ENCODE measurements around the gene ETFA.

The ETFA gene

DNA sequence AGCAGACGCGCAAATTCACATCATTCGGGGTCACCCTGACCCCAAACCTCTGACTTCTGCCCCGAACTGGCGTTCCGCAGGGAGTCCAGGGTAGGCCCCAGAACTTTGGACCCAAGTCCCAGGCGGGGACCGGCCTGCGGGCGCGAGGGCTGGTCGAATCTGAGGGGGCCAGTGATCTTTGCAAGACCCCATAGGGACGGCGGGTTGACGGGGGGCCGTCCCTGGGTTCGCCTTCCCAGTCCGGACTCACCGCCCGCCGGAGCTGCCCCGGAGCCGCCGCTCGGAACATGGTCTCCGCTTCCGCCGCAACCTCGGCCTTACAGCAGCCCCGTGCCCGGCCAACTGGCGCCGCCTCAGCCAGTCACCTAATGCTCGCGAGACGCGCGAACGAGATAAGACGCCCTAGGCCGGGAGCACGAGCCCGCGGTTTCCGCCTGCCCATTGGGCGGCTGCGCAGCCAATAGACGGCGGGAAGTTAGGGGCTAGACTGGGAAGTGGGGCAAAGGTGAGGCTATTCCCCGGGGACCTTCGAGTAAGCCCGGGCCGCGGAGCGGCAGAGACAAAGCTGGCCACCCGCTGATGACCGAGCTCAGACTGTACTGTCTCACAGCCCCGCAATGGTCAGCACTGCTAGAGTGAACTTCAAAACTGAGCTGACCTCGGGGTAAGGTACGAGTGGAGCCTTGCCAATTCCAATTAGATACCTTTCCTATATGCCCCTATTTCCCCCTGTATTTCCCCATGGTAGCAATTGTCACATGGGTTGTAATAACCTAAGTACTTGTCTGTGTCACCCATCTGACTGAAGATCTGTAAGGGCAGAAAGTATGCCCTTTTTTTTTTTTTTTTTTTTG, at the start of gene ETFA:
Gene ETFA (minus strand): TSS at position 370 of the 854 bp plus-strand sequence. CDS start 81 bp downstream, at position 289.
- peak; percentile 96 for DNase-seq

DNA sequence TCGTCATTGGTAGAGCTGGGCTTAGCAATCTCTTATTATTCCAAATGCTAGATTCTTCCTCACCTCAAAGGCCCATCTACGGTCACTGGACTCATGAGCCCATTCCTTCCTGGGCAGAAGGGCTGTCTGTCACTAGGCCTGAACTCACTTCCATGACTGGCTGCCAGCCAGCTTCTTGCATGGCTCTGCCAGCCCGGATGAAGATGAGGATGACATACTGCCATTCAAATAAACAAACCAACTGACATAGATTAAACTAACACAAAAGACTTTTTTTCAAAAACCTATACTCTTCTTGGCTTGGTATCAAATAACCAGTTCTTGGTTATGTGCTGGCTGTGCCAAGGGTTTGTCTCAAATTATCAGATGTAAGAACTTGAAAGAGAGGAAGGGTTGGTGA, 49.1 kb upstream of the ETFA start:
- DNase-seq, result no peak

DNA sequence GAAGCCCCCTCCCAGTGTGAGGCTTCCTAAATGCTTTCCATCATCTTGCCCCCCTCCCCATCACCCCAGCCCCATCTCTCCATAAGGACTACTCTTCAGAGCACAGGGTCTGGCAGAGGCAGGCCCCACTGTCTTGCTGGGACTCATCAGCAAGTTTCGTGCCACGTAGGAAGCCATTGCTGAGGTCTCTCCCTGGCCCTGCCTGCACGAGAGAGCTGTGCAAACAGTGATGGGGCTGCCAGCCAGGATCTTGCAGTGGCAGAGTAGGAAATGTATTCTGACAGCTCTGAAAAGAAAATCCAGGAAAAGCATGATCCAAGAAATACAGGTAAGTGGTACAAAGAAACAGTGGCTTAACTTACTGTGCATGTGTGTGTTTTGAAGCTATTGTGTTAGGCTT, 47.9 kb upstream of the ETFA start:
- DNase-seq, result no peak

DNA sequence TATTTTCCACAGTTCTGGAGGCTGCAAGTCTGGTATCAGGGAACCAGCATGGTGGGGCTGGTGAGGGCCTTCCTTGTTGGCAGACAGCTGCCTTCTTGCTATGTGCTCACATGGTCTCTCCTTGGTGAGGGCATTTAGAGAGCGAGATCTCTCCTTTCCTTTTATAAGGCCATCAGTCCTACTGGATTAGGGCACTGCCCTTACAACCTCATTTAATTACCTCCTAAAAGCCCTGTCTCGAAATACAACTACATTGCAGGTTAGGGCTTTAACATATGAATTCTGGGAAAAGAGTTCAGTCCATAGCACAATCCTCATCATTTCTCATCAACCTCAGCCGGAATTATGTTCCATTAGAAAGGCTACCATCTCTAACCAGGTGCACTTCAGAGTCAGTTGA, 47.2 kb upstream of the ETFA start:
- no peak for DNase-seq

DNA sequence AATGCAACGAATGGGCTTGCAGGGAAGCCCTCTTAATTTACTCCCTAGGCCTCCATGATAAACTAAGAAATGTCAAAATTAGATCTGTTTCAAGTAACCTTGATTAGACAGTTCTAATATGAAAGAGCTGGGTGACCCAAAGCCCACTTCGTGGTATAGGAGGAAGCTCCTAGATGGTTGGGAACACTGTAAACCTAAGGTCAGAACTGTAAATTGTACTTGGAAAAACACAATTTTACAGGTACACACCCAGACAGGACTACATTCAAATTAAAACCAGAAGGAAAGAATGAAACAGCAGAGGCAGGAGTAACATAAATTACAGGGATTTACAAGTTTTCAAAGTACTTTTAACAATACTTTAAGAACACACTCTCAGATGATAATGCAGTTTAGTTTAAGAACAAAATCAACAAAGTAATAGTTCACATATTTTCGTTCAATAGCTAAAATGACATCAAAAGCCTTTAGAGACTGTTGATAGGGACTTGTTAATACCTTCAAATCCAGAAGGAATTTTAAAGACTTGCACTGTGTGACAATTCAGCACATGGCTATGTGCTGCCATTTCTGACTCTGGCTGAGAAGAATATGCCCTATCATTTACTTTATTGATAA, 43.7 kb upstream of the ETFA start:
- DNase-seq, result no peak

DNA sequence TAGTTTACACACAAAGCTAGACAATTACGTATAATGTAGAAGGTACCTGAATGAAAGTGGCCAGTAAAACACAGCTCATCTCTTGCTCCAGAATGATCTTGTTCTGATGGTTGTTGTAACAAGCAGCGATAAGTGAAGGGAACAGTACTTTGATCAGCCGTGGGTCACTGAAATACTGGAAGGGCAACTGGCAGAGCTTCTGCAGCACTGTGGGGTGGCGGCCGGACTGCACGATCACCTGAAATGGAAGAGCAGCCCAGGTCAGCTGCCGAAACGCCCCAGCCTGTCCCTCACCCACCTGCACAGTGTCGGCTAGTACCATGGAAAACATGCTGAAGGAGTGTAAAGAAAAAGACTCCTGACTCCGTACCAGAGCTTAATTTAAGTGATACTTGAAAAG, 42.6 kb upstream of the ETFA start:
- DNase-seq, result no peak

DNA sequence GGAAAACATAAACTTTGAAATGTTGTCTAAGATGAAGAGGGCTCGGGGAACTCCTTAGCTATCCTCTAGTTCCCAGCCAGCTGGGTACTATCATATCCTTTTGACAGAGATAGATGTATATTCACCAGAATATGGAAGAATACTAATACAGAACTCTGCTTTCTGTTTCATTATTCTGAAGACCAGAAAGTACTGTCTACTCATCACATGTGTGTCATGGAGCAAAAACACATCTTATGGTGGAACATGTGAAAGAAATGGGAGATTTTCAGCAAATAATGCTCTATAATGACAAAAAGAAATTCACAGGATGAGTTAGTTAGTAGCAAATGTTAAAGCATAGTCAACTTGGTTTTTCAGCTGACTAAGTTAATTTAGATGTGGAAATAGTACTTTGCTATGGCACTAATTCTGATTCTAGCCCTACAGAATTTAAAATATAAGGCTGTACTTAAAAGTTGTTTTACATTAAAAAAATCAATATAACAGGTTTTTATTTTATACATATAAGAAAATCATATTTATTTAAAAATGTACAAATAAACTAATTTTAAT, 41.8 kb upstream of the ETFA start:
- no peak for DNase-seq

DNA sequence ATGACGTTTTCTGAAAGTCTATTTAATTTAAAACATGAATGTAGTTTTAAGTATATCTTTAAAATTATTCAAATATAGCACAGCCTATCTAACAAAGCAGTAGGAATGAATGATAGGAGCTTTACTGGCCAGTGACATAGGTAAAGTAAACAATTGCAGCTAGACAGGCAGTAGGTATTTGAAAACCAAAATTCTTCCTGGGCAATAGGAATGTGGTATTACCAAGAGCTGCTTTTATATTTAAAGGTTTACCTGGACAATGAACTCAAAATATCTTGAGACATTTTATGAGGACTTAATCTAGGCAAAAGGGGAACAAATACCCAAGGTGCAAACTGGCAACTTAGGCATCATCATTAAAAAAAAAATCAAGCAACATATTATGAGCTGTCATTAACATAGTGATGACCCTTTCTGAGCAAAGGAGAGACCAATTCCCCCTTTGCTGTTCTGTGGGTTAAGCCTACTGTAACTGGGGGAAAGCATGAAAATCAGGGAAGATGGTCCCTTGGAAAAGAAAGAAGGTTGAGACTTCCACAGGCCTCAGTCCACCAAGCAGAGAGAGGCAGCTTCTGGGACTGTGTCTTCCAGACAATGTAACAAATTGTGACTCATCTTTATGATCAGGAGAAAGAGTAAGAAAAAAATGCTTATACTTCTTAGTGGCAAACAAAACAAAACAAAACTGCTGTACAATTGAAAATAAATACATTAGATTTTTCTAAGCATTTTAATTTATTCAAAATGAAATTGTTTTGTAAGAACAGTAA, 38.2 kb upstream of the ETFA start:
- no peak for DNase-seq

DNA sequence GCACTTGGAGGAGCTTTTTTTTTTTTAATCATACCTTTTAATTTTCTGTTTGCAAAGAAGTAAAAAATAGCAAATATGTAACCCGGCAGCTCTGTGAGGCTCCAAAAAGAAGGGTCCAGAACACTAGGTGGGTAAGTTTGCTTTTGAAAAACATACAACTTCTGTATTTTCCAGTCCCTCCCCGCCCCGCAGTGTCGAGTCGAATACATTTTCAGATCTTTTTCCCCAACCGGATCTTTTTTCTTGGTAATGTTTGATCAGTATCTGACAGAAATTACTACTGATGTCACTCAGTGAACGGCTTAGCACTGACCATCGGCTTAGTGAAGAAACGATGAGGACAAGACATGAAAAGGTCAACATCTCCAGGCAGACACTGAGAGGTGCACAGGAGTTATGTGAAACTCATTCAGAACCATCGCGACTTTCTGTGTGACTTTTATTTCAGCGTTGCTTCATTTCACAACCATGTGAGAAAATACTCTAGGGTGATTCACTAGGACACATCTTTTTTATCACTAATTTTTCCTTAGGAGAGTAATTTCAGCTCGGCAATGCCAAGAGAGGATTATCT, 36.3 kb upstream of the ETFA start:
- no peak for DNase-seq

DNA sequence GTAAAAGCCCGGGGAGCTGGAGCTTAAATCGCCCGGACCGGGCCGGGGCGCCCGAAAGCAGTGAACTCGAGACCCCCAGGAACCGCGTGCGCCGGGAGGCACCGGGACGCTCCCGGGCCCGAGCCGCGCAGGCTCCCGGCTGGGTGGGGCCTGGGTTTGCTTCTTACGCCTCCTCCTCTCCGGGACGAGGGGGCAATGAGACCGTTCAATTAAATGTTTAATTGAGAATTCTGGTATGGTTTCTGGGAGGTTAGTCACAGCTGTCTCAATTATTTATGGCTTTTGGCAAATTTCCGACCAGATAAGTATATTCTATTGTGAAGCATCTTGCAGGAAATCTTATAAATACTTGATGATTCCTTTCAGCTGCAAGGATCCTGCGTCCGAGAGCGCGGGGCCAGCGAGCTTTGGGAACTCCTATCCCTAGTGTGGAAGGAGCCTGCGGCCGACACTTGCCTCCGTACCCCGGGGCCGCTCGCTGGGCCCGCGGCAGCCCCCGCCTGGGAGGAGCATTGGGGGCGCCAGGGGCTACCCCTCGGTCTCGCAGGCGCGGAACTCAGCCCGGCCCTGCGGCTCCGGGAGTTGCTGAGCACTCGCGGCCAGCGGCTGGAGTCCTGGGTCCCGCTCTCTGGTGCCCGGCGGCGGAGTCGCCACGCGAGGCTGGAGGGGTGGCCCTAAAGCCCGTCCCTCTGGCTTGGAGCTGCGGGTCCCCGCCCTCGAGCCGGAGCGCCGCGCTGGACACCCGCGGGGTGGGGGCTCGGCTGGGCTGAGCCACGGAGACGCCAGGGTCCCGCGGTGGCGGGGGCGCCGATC, 35.6 kb upstream of the ETFA start:
- DNase-seq, result no peak

DNA sequence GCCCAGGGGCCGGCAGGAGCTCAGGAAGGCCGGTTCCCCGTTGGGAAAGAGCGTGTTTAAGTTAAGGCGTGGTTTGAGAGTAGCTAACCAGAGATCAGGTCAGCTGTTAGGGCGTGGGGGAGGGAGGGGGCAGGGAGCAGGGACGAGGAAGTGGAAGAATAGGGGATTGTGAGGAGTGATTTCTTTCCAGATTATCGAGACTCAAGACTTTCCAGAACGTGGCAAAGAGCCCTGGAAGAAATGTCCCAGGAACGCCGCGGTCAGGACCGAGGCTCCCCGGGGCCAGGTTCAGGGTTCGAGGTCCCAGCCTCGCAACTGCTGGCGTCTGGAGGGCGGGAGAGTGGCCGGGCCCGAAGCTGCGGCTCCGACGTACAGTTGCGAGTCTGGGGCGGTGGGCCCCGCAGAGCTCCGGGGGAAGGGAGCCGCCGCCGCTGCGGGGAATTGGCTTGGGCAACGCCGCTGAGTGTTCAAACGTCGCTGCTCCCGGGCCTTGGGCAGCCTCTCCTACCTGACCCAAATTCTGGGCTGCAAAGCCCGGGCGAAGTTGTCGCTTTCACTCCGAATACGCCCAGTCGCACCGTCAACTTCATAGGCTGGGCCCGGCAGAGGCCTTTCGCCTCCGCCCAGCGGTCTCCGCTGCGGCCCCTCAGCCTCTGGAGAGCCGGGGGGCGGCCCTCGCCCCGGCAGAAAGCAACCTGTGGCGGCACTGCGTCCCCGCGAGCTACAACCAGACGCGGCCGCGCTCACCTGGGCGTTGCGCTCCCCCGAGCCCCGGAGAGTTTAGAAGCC, 34.8 kb upstream of the ETFA start:
- DNase-seq, result no peak

DNA sequence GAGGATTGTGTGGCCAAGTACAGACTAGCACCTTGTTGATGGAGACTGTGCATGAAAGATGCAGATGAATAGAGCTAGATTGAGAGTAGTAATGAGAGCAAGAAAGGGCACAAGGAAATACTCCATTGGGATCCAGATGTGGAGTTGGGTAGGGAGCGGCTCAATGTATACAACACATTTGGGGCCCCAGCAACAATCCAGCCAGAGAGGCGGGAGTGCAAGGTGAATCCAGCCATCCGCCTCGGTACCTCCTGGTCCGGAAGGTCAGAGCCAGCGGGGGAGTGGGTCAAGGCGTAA, 34.3 kb upstream of the ETFA start:
- no peak for DNase-seq

DNA sequence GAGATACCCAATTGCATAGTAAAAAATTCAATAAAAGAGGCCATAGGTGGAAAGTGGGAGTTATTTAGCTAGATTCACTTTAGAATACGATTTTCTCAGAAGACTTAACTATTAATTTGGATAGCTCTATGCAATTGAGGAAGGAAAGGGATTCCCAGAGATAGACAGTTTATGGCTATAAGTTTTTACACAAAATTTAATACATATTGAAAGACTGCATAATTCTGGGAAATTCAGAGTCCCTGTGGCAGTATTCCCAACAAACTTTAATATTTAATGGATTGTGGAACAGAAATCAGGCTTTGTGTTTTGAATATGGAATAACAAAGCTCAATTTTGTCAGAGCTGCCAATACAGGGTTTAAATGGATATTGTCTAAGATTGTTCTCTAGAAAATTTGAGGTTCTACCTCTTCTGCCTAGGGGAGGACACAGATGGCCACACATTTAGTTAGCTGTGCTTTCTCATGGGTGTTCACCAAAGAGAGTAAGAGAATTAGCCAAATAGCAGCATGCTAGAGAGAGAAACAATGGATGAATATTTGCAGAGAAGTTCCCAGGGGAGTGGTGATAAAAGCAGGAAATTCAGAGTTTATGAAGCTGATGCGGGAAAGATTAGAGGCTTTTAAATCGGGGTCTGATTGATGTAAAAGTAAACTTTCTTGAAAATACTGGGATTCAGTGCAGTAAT, 33.8 kb upstream of the ETFA start:
- DNase-seq, result peak; percentile 7

DNA sequence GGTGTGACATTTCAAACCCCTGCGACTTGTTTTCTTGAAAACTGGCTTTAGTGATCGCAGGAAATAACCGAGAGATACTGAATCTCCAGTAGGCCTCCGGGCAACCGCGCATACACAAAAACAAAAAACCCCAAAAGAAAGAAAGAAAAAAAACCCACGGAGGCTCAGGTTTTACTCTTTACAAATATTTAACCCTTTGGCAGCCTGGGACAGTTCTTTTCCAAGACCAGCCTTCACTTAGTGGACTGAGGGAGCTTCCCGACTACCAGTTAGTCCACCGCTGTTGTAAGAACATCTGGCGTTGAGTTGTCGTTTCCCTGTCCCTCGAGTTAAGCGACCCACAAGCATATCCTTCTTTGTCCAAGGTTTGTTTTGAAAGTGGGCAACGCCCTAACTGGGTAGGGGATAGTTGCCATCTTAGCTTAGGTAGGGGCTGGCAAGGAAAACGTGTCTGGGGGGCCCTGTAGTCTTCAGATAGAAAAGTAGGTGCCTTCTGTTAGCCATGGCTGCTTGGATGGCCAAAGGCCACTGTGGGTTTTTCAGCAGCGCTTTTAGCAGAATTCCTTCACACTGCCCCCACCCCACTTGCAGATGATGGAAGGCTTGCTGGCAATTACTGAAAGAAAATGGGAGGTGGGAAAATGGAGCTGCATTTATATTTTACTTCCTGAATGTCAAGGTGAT, 32.2 kb upstream of the ETFA start:
- DNase-seq, result no peak

DNA sequence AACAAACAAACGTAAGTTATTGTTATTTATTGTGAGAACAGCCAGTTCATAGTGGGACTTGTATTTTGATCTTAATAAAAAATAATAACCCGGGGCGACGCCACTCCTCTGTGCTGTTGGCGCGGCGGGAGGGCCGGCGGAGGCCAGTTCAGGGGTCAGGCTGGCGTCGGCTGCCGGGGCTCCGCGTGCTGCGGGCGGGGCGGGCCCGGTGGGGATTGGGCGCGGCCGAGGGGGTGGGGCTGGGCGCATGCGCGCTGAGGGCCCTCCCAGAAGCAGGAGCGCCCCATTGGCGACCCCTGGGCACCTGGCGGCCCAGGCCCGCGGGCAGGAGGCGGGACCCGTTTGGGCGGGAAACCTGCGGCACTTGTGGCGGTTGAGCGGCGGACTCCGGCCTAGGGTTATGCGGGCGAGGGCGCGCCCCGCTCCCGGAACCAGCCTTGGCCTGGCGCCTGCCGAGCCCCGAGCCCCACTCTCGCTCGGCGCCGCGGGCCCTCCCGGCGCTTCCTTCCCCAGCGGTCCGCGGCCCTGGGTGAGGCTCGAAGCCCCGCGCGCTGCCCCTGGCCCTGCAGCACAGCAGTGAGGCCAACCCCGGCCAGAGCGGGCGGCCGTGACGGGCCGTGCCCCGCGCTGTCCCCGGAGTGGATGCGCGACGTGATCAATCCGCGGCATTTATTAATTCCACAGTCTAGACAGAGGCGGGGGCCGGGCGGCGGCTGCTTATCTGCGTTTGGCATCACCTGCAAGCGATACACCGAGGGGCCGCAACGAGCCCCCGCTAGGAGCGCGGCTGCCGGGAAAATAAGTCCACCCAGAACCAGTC, 31.3 kb upstream of the ETFA start:
- DNase-seq, result no peak

DNA sequence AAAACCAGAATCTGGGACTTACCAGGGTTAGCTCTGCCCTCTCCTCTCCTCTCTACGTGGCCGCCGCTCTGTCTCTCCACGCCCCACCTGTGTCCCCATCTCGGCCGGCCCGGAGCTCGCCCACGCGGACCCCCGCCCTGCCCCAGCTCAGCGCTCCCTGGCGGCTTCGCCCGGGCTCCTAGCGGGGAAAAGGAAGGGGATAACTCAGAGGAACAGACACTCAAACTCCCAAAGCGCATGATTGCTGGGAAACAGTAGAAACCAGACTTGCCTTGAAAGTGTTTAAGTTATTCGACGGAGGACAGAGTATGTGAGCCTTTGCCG, 30.8 kb upstream of the ETFA start:
- no peak for DNase-seq

DNA sequence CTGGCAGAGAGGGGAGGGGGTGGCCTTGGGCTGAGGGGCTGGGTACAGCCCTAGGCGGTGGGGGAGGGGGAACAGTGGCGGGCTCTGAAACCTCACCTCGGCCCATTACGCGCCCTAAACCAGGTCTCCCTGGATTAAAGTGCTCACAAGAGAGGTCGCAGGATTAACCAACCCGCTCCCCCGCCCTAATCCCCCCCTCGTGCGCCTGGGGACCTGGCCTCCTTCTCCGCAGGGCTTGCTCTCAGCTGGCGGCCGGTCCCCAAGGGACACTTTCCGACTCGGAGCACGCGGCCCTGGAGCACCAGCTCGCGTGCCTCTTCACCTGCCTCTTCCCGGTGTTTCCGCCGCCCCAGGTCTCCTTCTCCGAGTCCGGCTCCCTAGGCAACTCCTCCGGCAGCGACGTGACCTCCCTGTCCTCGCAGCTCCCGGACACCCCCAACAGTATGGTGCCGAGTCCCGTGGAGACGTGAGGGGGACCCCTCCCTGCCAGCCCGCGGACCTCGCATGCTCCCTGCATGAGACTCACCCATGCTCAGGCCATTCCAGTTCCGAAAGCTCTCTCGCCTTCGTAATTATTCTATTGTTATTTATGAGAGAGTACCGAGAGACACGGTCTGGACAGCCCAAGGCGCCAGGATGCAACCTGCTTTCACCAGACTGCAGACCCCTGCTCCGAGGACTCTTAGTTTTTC, 30.2 kb upstream of the ETFA start:
- peak; percentile 81 for DNase-seq

DNA sequence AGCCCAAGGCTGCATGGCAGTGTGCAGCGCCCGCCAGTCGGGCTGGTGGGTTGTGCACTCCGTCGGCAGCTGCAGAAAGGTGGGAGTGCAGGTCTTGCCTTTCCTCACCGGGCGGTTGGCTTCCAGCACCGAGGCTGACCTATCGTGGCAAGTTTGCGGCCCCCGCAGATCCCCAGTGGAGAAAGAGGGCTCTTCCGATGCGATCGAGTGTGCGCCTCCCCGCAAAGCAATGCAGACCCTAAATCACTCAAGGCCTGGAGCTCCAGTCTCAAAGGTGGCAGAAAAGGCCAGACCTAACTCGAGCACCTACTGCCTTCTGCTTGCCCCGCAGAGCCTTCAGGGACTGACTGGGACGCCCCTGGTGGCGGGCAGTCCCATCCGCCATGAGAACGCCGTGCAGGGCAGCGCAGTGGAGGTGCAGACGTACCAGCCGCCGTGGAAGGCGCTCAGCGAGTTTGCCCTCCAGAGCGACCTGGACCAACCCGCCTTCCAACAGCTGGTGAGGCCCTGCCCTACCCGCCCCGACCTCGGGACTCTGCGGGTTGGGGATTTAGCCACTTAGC, 29.6 kb upstream of the ETFA start:
- peak; percentile 56 for DNase-seq
